Measurements from ENCODE around the gene DNAJC11. TPM values are rescaled to one million over a fixed set of nuclear protein-coding genes. Genes with fewer than 3 reads are reported as not detected.
"Not testable (repeated sequence)": the region's sequence is repeated elsewhere in the genome, so short reads cannot be mapped to it uniquely, and the experiment has no call there.

DNAJC11 gene, protein sequence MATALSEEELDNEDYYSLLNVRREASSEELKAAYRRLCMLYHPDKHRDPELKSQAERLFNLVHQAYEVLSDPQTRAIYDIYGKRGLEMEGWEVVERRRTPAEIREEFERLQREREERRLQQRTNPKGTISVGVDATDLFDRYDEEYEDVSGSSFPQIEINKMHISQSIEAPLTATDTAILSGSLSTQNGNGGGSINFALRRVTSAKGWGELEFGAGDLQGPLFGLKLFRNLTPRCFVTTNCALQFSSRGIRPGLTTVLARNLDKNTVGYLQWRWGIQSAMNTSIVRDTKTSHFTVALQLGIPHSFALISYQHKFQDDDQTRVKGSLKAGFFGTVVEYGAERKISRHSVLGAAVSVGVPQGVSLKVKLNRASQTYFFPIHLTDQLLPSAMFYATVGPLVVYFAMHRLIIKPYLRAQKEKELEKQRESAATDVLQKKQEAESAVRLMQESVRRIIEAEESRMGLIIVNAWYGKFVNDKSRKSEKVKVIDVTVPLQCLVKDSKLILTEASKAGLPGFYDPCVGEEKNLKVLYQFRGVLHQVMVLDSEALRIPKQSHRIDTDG
- polyA plus RNA-seq (2013, experiment 1 of 4), result 69.5 TPM
- 60.6 TPM for polyA plus RNA-seq (2013, experiment 2 of 4)
- polyA plus RNA-seq (2013, experiment 3 of 4), result 42.5 TPM
- polyA plus RNA-seq (2013, experiment 4 of 4), result 44.3 TPM

DNA sequence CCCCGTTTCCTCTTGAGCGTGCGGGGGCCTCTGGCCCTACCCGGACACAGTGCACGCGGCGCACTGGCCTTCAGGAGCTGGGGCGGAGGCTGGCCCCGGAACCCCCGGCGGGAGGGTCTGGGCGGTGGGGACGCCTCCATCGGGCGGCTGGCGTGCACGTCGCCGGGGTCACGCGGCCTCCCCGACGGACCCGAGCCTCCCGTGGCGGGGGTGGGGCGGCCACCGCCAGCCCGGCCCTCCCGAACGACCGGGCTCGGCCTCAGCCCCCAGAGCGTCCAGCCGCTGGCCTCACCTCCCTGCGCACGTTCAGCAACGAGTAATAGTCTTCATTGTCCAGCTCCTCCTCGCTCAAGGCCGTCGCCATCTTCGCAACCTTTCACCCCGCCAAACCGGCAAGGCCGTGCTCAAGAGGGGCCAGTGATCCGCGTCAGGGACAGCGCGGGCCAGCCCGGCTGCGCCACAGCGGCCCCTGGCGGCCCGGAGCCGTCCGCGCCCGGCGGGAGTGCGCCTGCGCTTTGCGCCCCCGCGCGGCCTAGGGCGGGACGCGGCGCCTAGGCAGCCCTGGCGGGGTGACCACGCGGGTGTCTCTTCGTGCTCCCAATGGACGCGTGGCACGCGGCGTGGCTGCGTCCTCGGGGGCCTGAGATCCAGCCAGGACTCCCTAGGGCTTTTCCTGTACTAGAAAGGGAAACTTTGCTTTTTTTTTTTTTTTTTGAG lies at the start of gene DNAJC11:
DNAJC11 (minus strand) TSS at position 380 of the 717 bp plus-strand sequence; CDS start at position 364, 16 bp downstream.
- Histone ChIP-seq H3K4me1 (ENCODE audit: control insufficient read depth, insufficient read depth, low read length) (peaks cover 6% of the 10 kb centered on the region), H3K27ac (ENCODE audit: insufficient read depth, low read depth, low read length, poor library complexity, severe bottlenecking) (peak within 1 kb of the TSS; percentile 72), H3K4me3 (ENCODE audit: insufficient read depth, low read depth, low read length) (peak within 1 kb of the TSS; percentile 88), H3K9me3 (ENCODE audit: control insufficient read depth, low read length) (no peaks in the 10 kb centered on the region), H3K27me3 (ENCODE audit: control insufficient read depth, insufficient read depth, low read length, poor library complexity, severe bottlenecking) (no peaks in the 10 kb centered on the region), H3K36me3 (ENCODE audit: control insufficient read depth, insufficient read depth, low read length) (no peaks in the 10 kb centered on the region)
- WGBS, 2 experiments, result 1% methylated on average over 80 of the region's 80 CpGs

DNA sequence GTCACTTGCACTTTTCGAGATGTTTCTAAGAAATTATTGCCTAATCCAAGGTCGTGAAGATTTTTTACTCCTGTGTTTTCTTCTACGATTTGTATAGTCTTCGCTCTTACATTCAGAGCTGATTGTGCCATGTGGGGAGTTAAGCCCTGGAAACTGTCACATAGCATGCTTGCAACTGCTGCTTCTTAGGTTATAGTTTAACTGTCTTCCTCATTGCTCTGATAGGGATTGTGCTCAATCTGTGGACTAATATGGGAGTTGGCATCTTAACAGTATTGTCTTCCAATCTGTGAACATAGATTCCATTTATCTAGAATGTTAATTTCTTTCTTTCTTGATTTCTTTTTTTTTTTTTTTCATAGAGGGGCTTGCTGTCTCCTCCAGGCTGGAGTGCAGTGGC lies 48.9 kb upstream of the DNAJC11 start:
- H3K4me1 ChIP-seq (ENCODE audit: control insufficient read depth, insufficient read depth, low read length), result peaks cover 3% of the 10 kb centered on the region
- H3K27me3 ChIP-seq (ENCODE audit: control insufficient read depth, insufficient read depth, low read length, poor library complexity, severe bottlenecking), result no peaks in the 10 kb centered on the region
- 91 to 94% methylated on average over 4 of the region's 4 CpGs for WGBS, 2 experiments
- H3K4me3 ChIP-seq (ENCODE audit: insufficient read depth, low read depth, low read length), result no peak overlapping the region
- no peaks in the 10 kb centered on the region for H3K9me3 ChIP-seq (ENCODE audit: control insufficient read depth, low read length)
- no peaks in the 10 kb centered on the region for H3K36me3 ChIP-seq (ENCODE audit: control insufficient read depth, insufficient read depth, low read length)
- H3K27ac ChIP-seq (ENCODE audit: insufficient read depth, low read depth, low read length, poor library complexity, severe bottlenecking), result no peak overlapping the region

DNA sequence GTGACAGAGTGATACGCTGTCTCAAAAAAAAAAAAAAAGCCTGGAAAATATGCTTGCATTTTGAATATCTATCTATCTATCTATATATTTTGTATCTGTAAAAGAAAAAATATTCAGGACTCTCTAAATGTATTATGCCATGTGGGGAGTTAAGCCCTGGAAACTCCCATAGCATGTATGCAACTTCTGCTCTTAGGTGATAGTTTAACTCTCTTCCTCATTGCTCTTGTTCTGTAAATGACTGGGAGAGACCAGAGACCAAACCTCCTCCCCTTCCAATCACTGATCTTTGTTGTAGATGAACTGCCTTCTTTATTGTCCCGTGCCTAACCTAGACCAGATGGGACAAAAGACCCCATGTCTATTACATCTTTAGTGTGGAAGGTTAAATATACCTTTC lies 46.1 kb upstream of the DNAJC11 start:
- Histone ChIP-seq H3K4me3 (ENCODE audit: insufficient read depth, low read depth, low read length) (no peak overlapping the region), H3K4me1 (ENCODE audit: control insufficient read depth, insufficient read depth, low read length) (peaks cover 3% of the 10 kb centered on the region), H3K36me3 (ENCODE audit: control insufficient read depth, insufficient read depth, low read length) (no peaks in the 10 kb centered on the region), H3K27ac (ENCODE audit: insufficient read depth, low read depth, low read length, poor library complexity, severe bottlenecking) (no peak overlapping the region), H3K27me3 (ENCODE audit: control insufficient read depth, insufficient read depth, low read length, poor library complexity, severe bottlenecking) (no peaks in the 10 kb centered on the region), H3K9me3 (ENCODE audit: control insufficient read depth, low read length) (no peaks in the 10 kb centered on the region)
- 86 to 90% methylated on average over 1 to 2 of the region's 2 CpGs for WGBS, 2 experiments

DNA sequence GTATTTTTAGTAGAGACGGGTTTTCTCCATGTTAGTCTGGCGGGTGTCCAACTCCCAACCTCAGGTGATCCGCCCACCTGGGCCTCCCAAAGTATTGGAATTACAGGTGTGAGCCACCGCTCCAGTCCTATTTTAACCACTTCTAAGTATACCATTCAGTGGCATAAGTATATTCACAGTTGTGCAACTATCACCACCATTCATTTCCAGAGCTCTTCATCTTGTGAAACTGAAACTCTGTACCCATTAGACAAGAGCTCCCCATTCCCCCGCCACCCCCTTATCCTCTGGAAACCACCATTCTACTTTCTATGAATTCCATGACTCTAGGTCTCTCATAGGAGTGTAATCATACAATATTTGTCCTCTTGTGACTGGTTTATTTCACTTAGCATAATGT lies 43.5 kb upstream of the DNAJC11 start:
- no peaks in the 10 kb centered on the region for H3K27me3 ChIP-seq (ENCODE audit: control insufficient read depth, insufficient read depth, low read length, poor library complexity, severe bottlenecking)
- H3K9me3 ChIP-seq (ENCODE audit: control insufficient read depth, low read length), result no peaks in the 10 kb centered on the region
- H3K36me3 ChIP-seq (ENCODE audit: control insufficient read depth, insufficient read depth, low read length), result no peaks in the 10 kb centered on the region
- no peak overlapping the region for H3K4me3 ChIP-seq (ENCODE audit: insufficient read depth, low read depth, low read length)
- peaks cover 3% of the 10 kb centered on the region for H3K4me1 ChIP-seq (ENCODE audit: control insufficient read depth, insufficient read depth, low read length)
- WGBS, 2 experiments, result 91 to 93% methylated on average over 5 of the region's 5 CpGs
- H3K27ac ChIP-seq (ENCODE audit: insufficient read depth, low read depth, low read length, poor library complexity, severe bottlenecking), result no peak overlapping the region

DNA sequence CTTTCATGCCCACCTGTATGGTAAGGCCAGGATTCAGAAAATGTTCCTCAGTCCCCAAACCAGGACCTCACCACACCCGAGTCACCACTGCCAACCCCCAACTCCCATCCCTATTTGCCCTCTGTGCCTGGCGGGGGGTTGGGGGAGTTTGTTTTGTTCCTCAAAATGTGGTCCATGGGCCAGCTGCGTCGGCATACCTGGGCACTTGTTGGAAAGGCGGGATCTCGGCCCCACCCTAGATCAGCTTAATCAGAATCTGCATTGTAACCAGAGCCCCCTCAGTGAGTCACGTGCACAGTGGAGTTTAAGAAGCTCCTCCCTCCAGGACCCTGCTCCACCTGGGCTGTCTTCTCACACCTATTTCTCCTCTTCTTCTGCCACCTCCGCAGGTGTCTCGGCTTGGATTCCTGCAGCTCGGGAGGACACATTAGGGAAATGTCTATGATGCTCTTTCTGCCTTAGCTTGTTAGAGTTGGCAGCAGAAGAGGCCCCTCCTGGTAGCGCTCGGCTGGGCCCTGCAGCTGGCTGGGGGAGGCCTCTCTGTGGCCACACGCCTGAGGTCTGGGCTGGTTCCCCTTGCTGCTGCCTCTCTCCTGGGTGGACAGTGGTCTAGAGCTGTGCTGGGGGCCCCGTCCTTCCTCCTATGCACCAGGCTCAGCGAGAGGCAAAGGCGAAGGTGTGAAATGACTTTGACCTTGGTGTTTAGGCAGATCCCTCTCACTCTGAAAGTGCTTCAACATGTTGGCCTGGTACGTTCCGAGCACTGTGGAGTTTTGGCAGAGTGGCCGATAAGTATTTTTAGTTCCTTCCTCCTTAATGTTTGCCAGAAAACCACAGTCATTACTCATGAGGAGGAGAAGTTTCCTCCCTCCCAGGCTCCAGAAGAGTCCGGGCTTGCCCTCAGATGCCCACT lies 41.8 kb upstream of the DNAJC11 start:
- Histone ChIP-seq H3K4me1 (ENCODE audit: control insufficient read depth, insufficient read depth, low read length) (peaks cover 3% of the 10 kb centered on the region), H3K9me3 (ENCODE audit: control insufficient read depth, low read length) (no peaks in the 10 kb centered on the region), H3K27ac (ENCODE audit: insufficient read depth, low read depth, low read length, poor library complexity, severe bottlenecking) (no peak overlapping the region), H3K4me3 (ENCODE audit: insufficient read depth, low read depth, low read length) (no peak overlapping the region), H3K36me3 (ENCODE audit: control insufficient read depth, insufficient read depth, low read length) (no peaks in the 10 kb centered on the region), H3K27me3 (ENCODE audit: control insufficient read depth, insufficient read depth, low read length, poor library complexity, severe bottlenecking) (no peaks in the 10 kb centered on the region)
- 88 to 89% methylated on average over 20 of the region's 20 CpGs for WGBS, 2 experiments

DNA sequence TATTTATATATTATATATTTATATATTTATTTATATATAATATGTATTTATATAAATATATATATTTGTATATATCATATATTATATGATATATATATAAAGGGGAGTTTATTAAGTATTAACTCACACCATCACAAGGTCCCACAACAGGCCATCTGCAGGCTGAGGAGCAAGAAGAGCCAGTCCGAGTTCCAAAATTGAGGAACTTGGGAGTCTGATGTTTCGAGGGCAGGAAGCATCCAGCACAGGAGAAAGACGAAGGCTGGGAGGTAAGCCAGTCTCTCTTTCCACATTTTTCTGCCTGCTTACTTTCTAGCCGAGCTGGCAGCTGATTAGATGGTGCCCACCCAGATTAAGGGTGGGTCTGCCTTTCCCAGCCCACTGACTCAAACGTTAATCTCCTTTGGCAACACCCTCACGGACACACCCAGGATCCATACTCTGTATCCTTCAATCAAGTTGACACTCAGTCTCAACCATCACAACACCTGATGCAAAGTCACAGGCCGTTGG lies 41.1 kb upstream of the DNAJC11 start:
- H3K36me3 ChIP-seq (ENCODE audit: control insufficient read depth, insufficient read depth, low read length); H3K27me3 ChIP-seq (ENCODE audit: control insufficient read depth, insufficient read depth, low read length, poor library complexity, severe bottlenecking); H3K4me1 ChIP-seq (ENCODE audit: control insufficient read depth, insufficient read depth, low read length); H3K27ac ChIP-seq (ENCODE audit: insufficient read depth, low read depth, low read length, poor library complexity, severe bottlenecking); H3K9me3 ChIP-seq (ENCODE audit: control insufficient read depth, low read length); H3K4me3 ChIP-seq (ENCODE audit: insufficient read depth, low read depth, low read length): not testable (repeated sequence)
- 92% methylated on average over 7 of the region's 7 CpGs for WGBS, 2 experiments

DNA sequence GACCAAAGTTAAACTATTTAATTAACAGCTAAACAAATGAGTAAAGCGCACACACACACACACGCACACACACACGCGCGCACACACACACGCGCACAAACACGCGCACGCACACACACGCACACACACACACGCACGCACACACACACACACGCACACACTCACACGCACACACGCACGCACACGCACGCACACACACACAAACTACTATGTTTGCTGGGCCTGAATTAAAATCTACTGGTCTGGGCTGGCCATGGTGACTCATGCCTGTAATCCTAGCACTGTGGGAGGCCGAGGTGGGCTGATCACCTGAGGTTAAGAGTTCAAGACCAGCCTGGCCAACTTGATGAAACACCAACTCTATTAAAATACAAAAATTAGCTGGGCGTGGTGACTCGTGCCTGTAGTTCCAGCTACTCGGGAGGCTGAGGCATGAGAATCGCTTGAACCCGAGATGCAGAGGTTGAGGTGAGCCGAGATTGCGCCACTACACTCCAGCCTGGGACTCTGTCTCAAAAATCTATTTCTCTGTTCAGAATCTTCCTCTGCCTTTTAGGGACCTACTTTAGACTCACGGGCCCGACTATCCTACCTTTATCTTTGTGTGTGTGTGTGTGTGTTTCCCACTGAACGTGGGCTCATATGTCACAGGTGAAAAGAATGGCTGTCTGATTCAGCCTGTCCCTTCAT lies 37.5 kb upstream of the DNAJC11 start:
- 85 to 88% methylated on average over 30 of the region's 30 CpGs for WGBS, 2 experiments
- H3K4me1 ChIP-seq (ENCODE audit: control insufficient read depth, insufficient read depth, low read length), result no peaks in the 10 kb centered on the region
- no peaks in the 10 kb centered on the region for H3K36me3 ChIP-seq (ENCODE audit: control insufficient read depth, insufficient read depth, low read length)
- no peaks in the 10 kb centered on the region for H3K27me3 ChIP-seq (ENCODE audit: control insufficient read depth, insufficient read depth, low read length, poor library complexity, severe bottlenecking)
- H3K27ac ChIP-seq (ENCODE audit: insufficient read depth, low read depth, low read length, poor library complexity, severe bottlenecking), result no peak overlapping the region
- H3K9me3 ChIP-seq (ENCODE audit: control insufficient read depth, low read length), result no peaks in the 10 kb centered on the region
- no peak overlapping the region for H3K4me3 ChIP-seq (ENCODE audit: insufficient read depth, low read depth, low read length)

DNA sequence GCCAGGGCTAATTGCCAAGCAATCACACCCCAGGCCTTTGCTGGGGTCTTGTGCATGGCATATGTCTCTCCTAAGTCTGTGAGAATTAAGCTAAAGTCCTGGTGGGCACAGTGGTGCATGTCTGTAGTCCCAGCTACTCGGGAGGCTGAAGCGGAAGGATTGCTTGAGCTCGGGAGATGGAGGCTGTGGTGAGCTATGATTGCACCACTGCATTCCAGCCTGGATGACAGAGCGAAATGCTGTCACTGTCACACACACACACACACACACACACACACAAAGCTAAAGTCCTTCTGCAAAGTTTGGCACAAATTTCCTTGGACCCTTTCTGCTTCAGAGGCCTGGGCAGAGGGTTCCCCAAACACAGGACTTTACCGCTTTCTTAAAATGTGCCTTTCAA lies 31.3 kb upstream of the DNAJC11 start:
- Histone ChIP-seq H3K9me3 (ENCODE audit: control insufficient read depth, low read length) (no peaks in the 10 kb centered on the region), H3K4me1 (ENCODE audit: control insufficient read depth, insufficient read depth, low read length) (no peaks in the 10 kb centered on the region), H3K36me3 (ENCODE audit: control insufficient read depth, insufficient read depth, low read length) (no peaks in the 10 kb centered on the region), H3K4me3 (ENCODE audit: insufficient read depth, low read depth, low read length) (no peak overlapping the region), H3K27me3 (ENCODE audit: control insufficient read depth, insufficient read depth, low read length, poor library complexity, severe bottlenecking) (no peaks in the 10 kb centered on the region), H3K27ac (ENCODE audit: insufficient read depth, low read depth, low read length, poor library complexity, severe bottlenecking) (no peak overlapping the region)
- 89 to 92% methylated on average over 5 of the region's 5 CpGs for WGBS, 2 experiments

DNA sequence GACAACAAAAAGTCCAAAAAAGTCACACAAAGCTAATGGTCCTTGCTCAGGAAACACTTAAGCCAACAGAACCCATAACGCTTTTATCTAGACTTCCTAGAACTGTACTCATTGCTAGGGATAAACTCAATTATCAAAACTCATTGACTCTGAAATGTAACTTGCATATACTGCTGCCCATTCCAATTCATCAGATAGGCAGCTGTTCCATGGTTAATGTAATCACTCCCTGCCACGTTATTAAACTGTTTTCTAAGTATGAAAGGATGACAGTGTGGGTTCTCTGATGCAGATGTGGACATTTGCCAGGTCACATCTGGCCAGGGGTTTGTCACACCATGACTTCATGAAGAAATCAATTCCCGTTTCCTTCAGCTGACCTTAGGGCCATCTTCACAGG lies 30.3 kb upstream of the DNAJC11 start:
- no peaks in the 10 kb centered on the region for H3K27me3 ChIP-seq (ENCODE audit: control insufficient read depth, insufficient read depth, low read length, poor library complexity, severe bottlenecking)
- no peaks in the 10 kb centered on the region for H3K4me1 ChIP-seq (ENCODE audit: control insufficient read depth, insufficient read depth, low read length)
- 96 to 100% methylated on average over 3 of the region's 3 CpGs for WGBS, 2 experiments
- no peak overlapping the region for H3K27ac ChIP-seq (ENCODE audit: insufficient read depth, low read depth, low read length, poor library complexity, severe bottlenecking)
- H3K36me3 ChIP-seq (ENCODE audit: control insufficient read depth, insufficient read depth, low read length), result no peaks in the 10 kb centered on the region
- H3K9me3 ChIP-seq (ENCODE audit: control insufficient read depth, low read length), result no peaks in the 10 kb centered on the region
- no peak overlapping the region for H3K4me3 ChIP-seq (ENCODE audit: insufficient read depth, low read depth, low read length)
